Upper lobe of left lung (tissue), 4 donors: ENCODE results near the gene PLXNA4.

Experiments
- POLR2A ChIP-seq, 4 donors: fragments of 450-650 bp; IDR thresholded peaks; one replicate each; pipeline ENCODE4 v1.5.1; 2016 to 2017; ENCODE audit warnings: antibody characterized with exemption in 4 of 4, mild to moderate bottlenecking in 2 of 4
- TF ChIP-seq, protein P1 (sequence below), 6 experiments: fragments of 450-650 bp in 4 of 6; fragments of 200-600 bp in 2 of 6; sonication (generic) in 2 of 6; IDR thresholded peaks; one replicate each; pipeline ENCODE4 v1.5.1; 2016 to 2019; ENCODE audit warnings: antibody characterized with exemption in 6 of 6

DNA sequence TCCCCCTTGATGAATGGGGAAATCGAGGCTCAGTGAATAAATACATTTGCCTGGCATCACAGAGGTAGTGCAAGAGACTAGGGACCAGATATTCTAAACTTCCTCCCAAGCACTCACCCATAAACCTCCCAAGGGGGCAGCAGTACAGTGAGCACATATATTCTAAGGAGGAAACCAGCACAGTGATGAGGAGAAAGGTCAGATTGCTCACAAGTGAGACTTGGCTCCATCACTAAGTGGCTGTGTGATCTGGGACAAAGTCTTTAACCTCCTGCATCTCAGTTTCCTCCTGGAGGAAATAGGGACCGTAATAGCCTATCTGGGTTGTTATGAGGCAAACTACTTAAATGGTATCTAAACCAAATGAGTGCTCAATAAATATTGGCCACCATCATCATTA is 4.3 kb downstream of the PLXNA4 start:
- TF ChIP-seq, protein P1, sequence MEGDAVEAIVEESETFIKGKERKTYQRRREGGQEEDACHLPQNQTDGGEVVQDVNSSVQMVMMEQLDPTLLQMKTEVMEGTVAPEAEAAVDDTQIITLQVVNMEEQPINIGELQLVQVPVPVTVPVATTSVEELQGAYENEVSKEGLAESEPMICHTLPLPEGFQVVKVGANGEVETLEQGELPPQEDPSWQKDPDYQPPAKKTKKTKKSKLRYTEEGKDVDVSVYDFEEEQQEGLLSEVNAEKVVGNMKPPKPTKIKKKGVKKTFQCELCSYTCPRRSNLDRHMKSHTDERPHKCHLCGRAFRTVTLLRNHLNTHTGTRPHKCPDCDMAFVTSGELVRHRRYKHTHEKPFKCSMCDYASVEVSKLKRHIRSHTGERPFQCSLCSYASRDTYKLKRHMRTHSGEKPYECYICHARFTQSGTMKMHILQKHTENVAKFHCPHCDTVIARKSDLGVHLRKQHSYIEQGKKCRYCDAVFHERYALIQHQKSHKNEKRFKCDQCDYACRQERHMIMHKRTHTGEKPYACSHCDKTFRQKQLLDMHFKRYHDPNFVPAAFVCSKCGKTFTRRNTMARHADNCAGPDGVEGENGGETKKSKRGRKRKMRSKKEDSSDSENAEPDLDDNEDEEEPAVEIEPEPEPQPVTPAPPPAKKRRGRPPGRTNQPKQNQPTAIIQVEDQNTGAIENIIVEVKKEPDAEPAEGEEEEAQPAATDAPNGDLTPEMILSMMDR (IDR thresholded peaks at IDR 0.05) = no peak
- TF ChIP-seq POLR2A (IDR thresholded peaks at IDR 0.05) = no peak
